HepG2 (cell line): ENCODE results near the gene PDP2.

Source experiments
- POLR2AphosphoS5 ChIP-seq: IDR thresholded peaks from 2 replicates; pipeline ENCODE4 v1.6.1; 2012; ENCODE audit warnings: low read depth, low read length
- POLR2G ChIP-seq: fragments of 200-400 bp; formaldehyde crosslinking; IDR thresholded peaks from 2 replicates; pipeline ENCODE4 v1.6.1; 2018; ENCODE audit warnings: mild to moderate bottlenecking, low read depth, low read length, moderate library complexity
- ZNF160 ChIP-seq: sonication (generic); formaldehyde crosslinking; IDR thresholded peaks from 2 replicates; pipeline ENCODE4 v1.8.0; 2022; ENCODE audit warnings: mild to moderate bottlenecking, inconsistent platforms, missing genetic modification reagents
- ZNF274 ChIP-seq: sonication (generic); formaldehyde crosslinking; IDR thresholded peaks from 2 replicates; pipeline ENCODE4 v1.5.1; 2020; ENCODE audit warnings: mild to moderate bottlenecking, missing genetic modification reagents
- ZNF530 ChIP-seq: sonication (generic); formaldehyde crosslinking; IDR thresholded peaks from 2 replicates; pipeline ENCODE4 v1.5.0; 2020; ENCODE audit warnings: low read depth, mild to moderate bottlenecking, missing genetic modification reagents
- TF ChIP-seq, protein P1 (sequence below): sonication (generic); formaldehyde crosslinking; IDR thresholded peaks from 2 replicates; pipeline ENCODE4 v1.5.0; 2020; ENCODE audit warnings: mild to moderate bottlenecking, missing genetic modification reagents, moderate library complexity
- TF ChIP-seq, protein P2 (sequence below): sonication (generic); formaldehyde crosslinking; IDR thresholded peaks from 2 replicates; pipeline ENCODE4 v1.4.0; 2020; ENCODE audit warnings: missing genetic modification reagents, mild to moderate bottlenecking, borderline replicate concordance

DNA sequence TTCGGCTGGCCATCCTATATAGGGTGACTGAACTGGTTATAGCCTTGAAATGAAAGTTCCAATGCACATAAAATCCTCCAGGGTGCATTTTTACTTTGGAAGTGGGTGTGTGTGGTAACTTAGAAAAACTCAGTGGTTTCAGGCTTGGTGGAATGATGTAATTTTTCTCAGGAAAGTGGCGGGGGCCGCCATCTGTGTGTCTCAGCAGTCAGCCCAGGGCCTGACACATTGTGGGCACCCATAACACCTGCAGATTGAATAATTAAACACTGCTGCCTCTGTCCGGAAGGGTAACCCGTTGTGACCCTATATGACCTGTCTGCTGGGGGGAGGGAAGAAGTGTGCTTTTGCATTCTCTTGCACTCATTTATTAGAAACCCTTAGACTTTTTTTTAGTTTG lies 2.2 kb upstream of the PDP2 start:
- TF ChIP-seq POLR2AphosphoS5 (no peak), ZNF530 (CRISPR knock-in tag) (no peak), ZNF160 (no peak), POLR2G (no peak), ZNF274 (CRISPR knock-in tag) (no peak)
- TF ChIP-seq, protein P1, sequence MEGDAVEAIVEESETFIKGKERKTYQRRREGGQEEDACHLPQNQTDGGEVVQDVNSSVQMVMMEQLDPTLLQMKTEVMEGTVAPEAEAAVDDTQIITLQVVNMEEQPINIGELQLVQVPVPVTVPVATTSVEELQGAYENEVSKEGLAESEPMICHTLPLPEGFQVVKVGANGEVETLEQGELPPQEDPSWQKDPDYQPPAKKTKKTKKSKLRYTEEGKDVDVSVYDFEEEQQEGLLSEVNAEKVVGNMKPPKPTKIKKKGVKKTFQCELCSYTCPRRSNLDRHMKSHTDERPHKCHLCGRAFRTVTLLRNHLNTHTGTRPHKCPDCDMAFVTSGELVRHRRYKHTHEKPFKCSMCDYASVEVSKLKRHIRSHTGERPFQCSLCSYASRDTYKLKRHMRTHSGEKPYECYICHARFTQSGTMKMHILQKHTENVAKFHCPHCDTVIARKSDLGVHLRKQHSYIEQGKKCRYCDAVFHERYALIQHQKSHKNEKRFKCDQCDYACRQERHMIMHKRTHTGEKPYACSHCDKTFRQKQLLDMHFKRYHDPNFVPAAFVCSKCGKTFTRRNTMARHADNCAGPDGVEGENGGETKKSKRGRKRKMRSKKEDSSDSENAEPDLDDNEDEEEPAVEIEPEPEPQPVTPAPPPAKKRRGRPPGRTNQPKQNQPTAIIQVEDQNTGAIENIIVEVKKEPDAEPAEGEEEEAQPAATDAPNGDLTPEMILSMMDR (CRISPR knock-in tag) = no peak
- TF ChIP-seq, protein P2, sequence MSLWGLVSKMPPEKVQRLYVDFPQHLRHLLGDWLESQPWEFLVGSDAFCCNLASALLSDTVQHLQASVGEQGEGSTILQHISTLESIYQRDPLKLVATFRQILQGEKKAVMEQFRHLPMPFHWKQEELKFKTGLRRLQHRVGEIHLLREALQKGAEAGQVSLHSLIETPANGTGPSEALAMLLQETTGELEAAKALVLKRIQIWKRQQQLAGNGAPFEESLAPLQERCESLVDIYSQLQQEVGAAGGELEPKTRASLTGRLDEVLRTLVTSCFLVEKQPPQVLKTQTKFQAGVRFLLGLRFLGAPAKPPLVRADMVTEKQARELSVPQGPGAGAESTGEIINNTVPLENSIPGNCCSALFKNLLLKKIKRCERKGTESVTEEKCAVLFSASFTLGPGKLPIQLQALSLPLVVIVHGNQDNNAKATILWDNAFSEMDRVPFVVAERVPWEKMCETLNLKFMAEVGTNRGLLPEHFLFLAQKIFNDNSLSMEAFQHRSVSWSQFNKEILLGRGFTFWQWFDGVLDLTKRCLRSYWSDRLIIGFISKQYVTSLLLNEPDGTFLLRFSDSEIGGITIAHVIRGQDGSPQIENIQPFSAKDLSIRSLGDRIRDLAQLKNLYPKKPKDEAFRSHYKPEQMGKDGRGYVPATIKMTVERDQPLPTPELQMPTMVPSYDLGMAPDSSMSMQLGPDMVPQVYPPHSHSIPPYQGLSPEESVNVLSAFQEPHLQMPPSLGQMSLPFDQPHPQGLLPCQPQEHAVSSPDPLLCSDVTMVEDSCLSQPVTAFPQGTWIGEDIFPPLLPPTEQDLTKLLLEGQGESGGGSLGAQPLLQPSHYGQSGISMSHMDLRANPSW (CRISPR knock-in tag) = no peak
